ENCODE results near the gene VSX1. TPM values are rescaled to one million over a fixed set of nuclear protein-coding genes. Genes with fewer than 3 reads are reported as not detected.

The VSX1 gene
- polyA plus RNA-seq, 1 donor from 2014 or later, result not detected

GRCh38 chr20:25032065-25032477, 49.9 kb downstream of the VSX1 start:
- no peaks in the 10 kb centered on the region for H3K79me2 ChIP-seq (replicated peaks; ENCODE audit: insufficient read depth, low read length)
- H3K27me3 ChIP-seq (ENCODE audit: insufficient read depth, low read depth, low read length), result no peaks in the 10 kb centered on the region
- H3K9me2 ChIP-seq (ENCODE audit: insufficient read depth, low read length), result no peaks in the 10 kb centered on the region
- TF ChIP-seq RAD21 (conservative IDR thresholded peaks at IDR 0.05) (no peak), REST (IDR thresholded peaks at IDR 0.05; ENCODE audit: borderline replicate concordance) (no peak), CTCF (IDR thresholded peaks at IDR 0.05; ENCODE audit: poor library complexity, severe bottlenecking) (no peak), EZH2 (IDR thresholded peaks at IDR 0.05; ENCODE audit: borderline replicate concordance, insufficient read depth, low read length, poor library complexity, severe bottlenecking) (no peak), MXI1 (conservative IDR thresholded peaks at IDR 0.05; ENCODE audit: poor library complexity, severe bottlenecking) (no peak), POLR2AphosphoS5 (IDR thresholded peaks at IDR 0.05) (no peak), EP300 (conservative IDR thresholded peaks at IDR 0.05; ENCODE audit: poor library complexity, severe bottlenecking) (no peak), SMC3 (conservative IDR thresholded peaks at IDR 0.05; ENCODE audit: poor library complexity) (no peak), TAF1 (IDR thresholded peaks at IDR 0.05; ENCODE audit: low read depth) (no peak)
- no peak overlapping the region for H3K4me3 ChIP-seq (ENCODE audit: low read length)
- H3F3A ChIP-seq (ENCODE audit: insufficient read depth, low read length, poor library complexity, severe bottlenecking), result no peaks in the 10 kb centered on the region
- H4K20me1 ChIP-seq (ENCODE audit: insufficient read depth), result no peaks in the 10 kb centered on the region
- no peak overlapping the region for H3K9ac ChIP-seq (ENCODE audit: low read length)
- H3K4me2 ChIP-seq (ENCODE audit: low read length), result no peak overlapping the region
- no peak overlapping the region for H3K27ac ChIP-seq (ENCODE audit: low read length)
- no peaks in the 10 kb centered on the region for H3K36me3 ChIP-seq (ENCODE audit: insufficient read depth, low read length)
- H2AFZ ChIP-seq (ENCODE audit: low read depth, low read length), result no peak overlapping the region
- H3K9me3 ChIP-seq (ENCODE audit: low read length), result no peaks in the 10 kb centered on the region

GRCh38 chr20:25031241-25031640, 50.7 kb downstream of the VSX1 start:
- Histone ChIP-seq H3K9me3 (ENCODE audit: low read length) (no peaks in the 10 kb centered on the region), H3K9me2 (ENCODE audit: insufficient read depth, low read length) (no peaks in the 10 kb centered on the region), H3K4me3 (ENCODE audit: low read length) (no peak overlapping the region), H3K9ac (ENCODE audit: low read length) (no peak overlapping the region), H3F3A (ENCODE audit: insufficient read depth, low read length, poor library complexity, severe bottlenecking) (no peaks in the 10 kb centered on the region), H3K36me3 (ENCODE audit: insufficient read depth, low read length) (no peaks in the 10 kb centered on the region), H3K4me2 (ENCODE audit: low read length) (no peak overlapping the region), H3K27ac (ENCODE audit: low read length) (no peak overlapping the region), H4K20me1 (ENCODE audit: insufficient read depth) (no peaks in the 10 kb centered on the region), H2AFZ (ENCODE audit: low read depth, low read length) (no peak overlapping the region), H3K27me3 (ENCODE audit: insufficient read depth, low read depth, low read length) (no peaks in the 10 kb centered on the region), H3K79me2 (replicated peaks; ENCODE audit: insufficient read depth, low read length) (no peaks in the 10 kb centered on the region)
- no peak for TF ChIP-seq RAD21 (conservative IDR thresholded peaks at IDR 0.05)
- no peak for TF ChIP-seq POLR2AphosphoS5 (IDR thresholded peaks at IDR 0.05)
- no peak for TF ChIP-seq TAF1 (IDR thresholded peaks at IDR 0.05; ENCODE audit: low read depth)
- TF ChIP-seq EP300 (conservative IDR thresholded peaks at IDR 0.05; ENCODE audit: poor library complexity, severe bottlenecking), result no peak
- TF ChIP-seq EZH2 (IDR thresholded peaks at IDR 0.05; ENCODE audit: borderline replicate concordance, insufficient read depth, low read length, poor library complexity, severe bottlenecking), result no peak
